Measurements from ENCODE around the gene PLA2G10. TPM values are rescaled to one million over a fixed set of nuclear protein-coding genes. Genes with fewer than 3 reads are reported as not detected.
A peak's percentile ranks its signal among the peaks of the same experiment; 100 is the strongest.
"Not testable (repeated sequence)": the region's sequence is repeated elsewhere in the genome, so short reads cannot be mapped to it uniquely, and the experiment has no call there.

PLA2G10 gene
- total RNA-seq, 1 experiment from 2014 or later = not detected

GRCh38 chr16:14634389-14634725 lies 59.8 kb downstream of the PLA2G10 start:
- CTCF ChIA-PET = no interaction called here
- POLR2A ChIA-PET = interaction anchor here (0.5 to 1.5 kb wide), 10 partner anchors 8 to 1289 kb away, joined by 3 to 12 read pairs (median 3); no protein-coding TSS in a partner anchor
- no peak for TF ChIP-seq CTCF (IDR thresholded peaks at IDR 0.05; ENCODE audit: unreplicated experiment)
- no TSS peak for BruUV-seq (replicated peaks)
- H3K9me3 Mint-ChIP-seq (ENCODE audit: unreplicated experiment) = peaks cover 7% of the 10 kb centered on the region
- H3K4me1 Mint-ChIP-seq (ENCODE audit: insufficient read depth, unreplicated experiment) = peaks cover 24% of the 10 kb centered on the region
- H3K36me3 Mint-ChIP-seq (ENCODE audit: insufficient read depth, unreplicated experiment) = peaks cover 33% of the 10 kb centered on the region
- no peak for DNase-seq (ENCODE audit: unreplicated experiment)
- H3K27me3 Mint-ChIP-seq (ENCODE audit: insufficient read depth, unreplicated experiment) = no peaks in the 10 kb centered on the region
- peak overlapping the region; percentile 85 for H3K4me3 Mint-ChIP-seq (ENCODE audit: unreplicated experiment)
- peak overlapping the region; percentile 94 for H3K27ac Mint-ChIP-seq (ENCODE audit: low read depth, unreplicated experiment)
- intact Hi-C loops (cut with micrococcal nuclease) = no loop called here

- Mint-ChIP-seq H3K4me1 (ENCODE audit: insufficient read depth, unreplicated experiment) (peaks cover 24% of the 10 kb centered on the region), H3K4me3 (ENCODE audit: unreplicated experiment) (peak within 1 kb of the TSS; percentile 85), H3K27me3 (ENCODE audit: insufficient read depth, unreplicated experiment) (no peaks in the 10 kb centered on the region), H3K27ac (ENCODE audit: low read depth, unreplicated experiment) (peak within 1 kb of the TSS; percentile 94), H3K36me3 (ENCODE audit: insufficient read depth, unreplicated experiment) (peaks cover 25% of the 10 kb centered on the region), H3K9me3 (ENCODE audit: unreplicated experiment) (peaks cover 7% of the 10 kb centered on the region)
- BruUV-seq (replicated peaks) = TSS peak; percentile 52
- CTCF ChIA-PET = no interaction called here
- DNase-seq (ENCODE audit: unreplicated experiment) = peak; percentile 97
- intact Hi-C loops (cut with micrococcal nuclease) = no loop called here
- TF ChIP-seq CTCF (IDR thresholded peaks at IDR 0.05; ENCODE audit: unreplicated experiment) = no peak
- POLR2A ChIA-PET = interaction anchor here (0.7 to 1.5 kb wide), 15 partner anchors 8 to 1011 kb away, joined by 3 to 12 read pairs (median 4); no protein-coding TSS in a partner anchor
Measured at GRCh38 chr16:14632693-14633569, 61.2 kb downstream of the PLA2G10 start, which contains the start of gene BFAR. Gene BFAR, plus strand, starts transcription at chr16:14632951. Its CDS starts 11,396 bp downstream, at chr16:14644347.

GRCh38 chr16:14630620-14631330 lies 63.3 kb downstream of the PLA2G10 start:
- POLR2A ChIA-PET = interaction anchor here (0.6 to 2.2 kb wide), 9 partner anchors 10 to 144 kb away, joined by 3 to 8 read pairs (median 4); no protein-coding TSS in a partner anchor

GRCh38 chr16:14629919-14630619 lies 64.0 kb downstream of the PLA2G10 start, which contains the start of gene PARN:
Gene PARN, minus strand, starts transcription at chr16:14630260. Its CDS starts 135 bp downstream, at chr16:14630125.
- H3K9me3 Mint-ChIP-seq (ENCODE audit: unreplicated experiment) = peaks cover 7% of the 10 kb centered on the region
- TF ChIP-seq CTCF (IDR thresholded peaks at IDR 0.05; ENCODE audit: unreplicated experiment) = no peak
- H3K27me3 Mint-ChIP-seq (ENCODE audit: insufficient read depth, unreplicated experiment) = no peaks in the 10 kb centered on the region
- peak within 1 kb of the TSS; percentile 90 for H3K4me3 Mint-ChIP-seq (ENCODE audit: unreplicated experiment)
- intact Hi-C loops (cut with micrococcal nuclease) = no loop called here
- peak within 1 kb of the TSS; percentile 77 for H3K27ac Mint-ChIP-seq (ENCODE audit: low read depth, unreplicated experiment)
- H3K4me1 Mint-ChIP-seq (ENCODE audit: insufficient read depth, unreplicated experiment) = peaks cover 16% of the 10 kb centered on the region
- peak; percentile 95 for DNase-seq (ENCODE audit: unreplicated experiment)
- peaks cover 42% of the 10 kb centered on the region for H3K36me3 Mint-ChIP-seq (ENCODE audit: insufficient read depth, unreplicated experiment)
- no TSS peak for BruUV-seq (replicated peaks)
- ChIA-PET POLR2A (interaction anchor here (0.6 to 2.2 kb wide), 9 partner anchors 10 to 143 kb away, joined by 3 to 8 read pairs (median 4); no protein-coding TSS in a partner anchor), CTCF (interaction anchor here (0.5 to 0.6 kb wide), 2 partner anchors 330 to 851 kb away, joined by 3 to 4 read pairs; no protein-coding TSS in a partner anchor)

More at GRCh38 chr16:14630620-14631330, 63.3 kb downstream of the PLA2G10 start:
- H3K27me3 Mint-ChIP-seq (ENCODE audit: insufficient read depth, unreplicated experiment); DNase-seq (ENCODE audit: unreplicated experiment); intact Hi-C loops (cut with micrococcal nuclease); H3K9me3 Mint-ChIP-seq (ENCODE audit: unreplicated experiment); BruUV-seq (replicated peaks): not testable (repeated sequence)
- H3K4me3 Mint-ChIP-seq (ENCODE audit: unreplicated experiment) = peak overlapping the region; percentile 90
- peak overlapping the region; percentile 77 for H3K27ac Mint-ChIP-seq (ENCODE audit: low read depth, unreplicated experiment)
- H3K36me3 Mint-ChIP-seq (ENCODE audit: insufficient read depth, unreplicated experiment) = peaks cover 37% of the 10 kb centered on the region
- peaks cover 17% of the 10 kb centered on the region for H3K4me1 Mint-ChIP-seq (ENCODE audit: insufficient read depth, unreplicated experiment)
- CTCF ChIA-PET = interaction anchor here (0.6 to 0.7 kb wide), 2 partner anchors 12 to 852 kb away, joined by 3 to 4 read pairs; no protein-coding TSS in a partner anchor
